NCI-H748 (cell line): ENCODE data around the gene PKDREJ.

Experiments used
- DNase-seq: peaks from one replicate; lab custom pipeline; 2025; ENCODE audit not compliant: unreplicated experiment; lab: John Stamatoyannopoulos, UW

Gene PKDREJ

DNA sequence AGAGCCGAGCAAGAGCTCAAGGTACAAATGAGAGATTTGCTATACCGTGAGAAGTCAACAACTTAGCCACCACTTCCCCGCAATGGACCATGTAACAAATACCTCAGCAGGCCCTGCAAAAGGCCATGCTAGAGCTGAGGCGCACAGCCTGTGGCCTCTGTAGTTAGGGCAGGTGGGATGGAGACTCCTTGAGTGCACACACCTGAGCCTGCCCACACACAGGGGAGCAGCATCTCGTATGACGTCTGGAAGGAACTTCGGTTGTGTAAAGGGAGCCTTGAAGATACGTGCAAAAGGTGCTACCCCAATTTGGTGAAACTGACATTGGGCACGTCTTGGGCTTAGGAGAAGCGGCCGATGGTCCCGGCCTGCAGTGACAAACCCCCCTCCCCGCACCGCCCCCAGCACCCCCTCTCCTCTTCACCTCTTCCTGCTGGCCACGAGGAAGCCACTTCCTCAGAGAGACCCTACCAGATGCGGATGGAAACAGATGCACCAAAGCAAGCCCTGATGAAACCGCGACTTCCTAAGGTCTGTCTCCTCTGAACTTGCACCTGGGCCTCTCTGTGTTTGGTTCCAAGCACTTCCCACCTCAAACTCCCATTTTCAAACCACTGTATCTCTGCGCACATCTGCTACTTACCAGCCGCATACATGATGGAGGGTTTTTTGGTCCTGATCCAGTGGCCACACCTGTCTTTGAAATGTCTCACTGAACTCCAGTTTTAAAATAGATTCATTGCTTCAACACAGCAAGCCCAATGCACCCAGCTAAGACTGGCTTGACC lies 23.7 kb downstream of the PKDREJ start:
- DNase-seq = no peak

DNA sequence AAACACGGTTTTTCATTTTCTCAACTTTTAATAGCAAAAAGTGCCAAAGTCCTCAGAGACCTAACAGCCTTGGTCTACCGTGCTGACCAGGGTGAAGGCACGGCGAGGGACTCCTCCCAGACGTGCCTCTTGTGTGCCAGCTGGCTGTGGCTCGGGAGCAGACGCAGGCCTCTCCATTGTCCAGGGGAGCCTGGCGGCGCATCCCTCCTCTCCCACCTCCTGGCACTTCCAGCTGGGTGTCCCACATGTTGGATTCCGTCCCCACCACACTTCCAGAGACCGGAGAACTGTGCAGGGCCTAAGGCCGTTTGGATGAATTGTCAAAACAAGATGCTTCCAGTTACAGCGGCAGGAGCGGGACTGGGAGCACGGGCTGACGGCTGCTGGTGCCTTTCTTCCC lies 24.6 kb downstream of the PKDREJ start:
- DNase-seq = no peak

DNA sequence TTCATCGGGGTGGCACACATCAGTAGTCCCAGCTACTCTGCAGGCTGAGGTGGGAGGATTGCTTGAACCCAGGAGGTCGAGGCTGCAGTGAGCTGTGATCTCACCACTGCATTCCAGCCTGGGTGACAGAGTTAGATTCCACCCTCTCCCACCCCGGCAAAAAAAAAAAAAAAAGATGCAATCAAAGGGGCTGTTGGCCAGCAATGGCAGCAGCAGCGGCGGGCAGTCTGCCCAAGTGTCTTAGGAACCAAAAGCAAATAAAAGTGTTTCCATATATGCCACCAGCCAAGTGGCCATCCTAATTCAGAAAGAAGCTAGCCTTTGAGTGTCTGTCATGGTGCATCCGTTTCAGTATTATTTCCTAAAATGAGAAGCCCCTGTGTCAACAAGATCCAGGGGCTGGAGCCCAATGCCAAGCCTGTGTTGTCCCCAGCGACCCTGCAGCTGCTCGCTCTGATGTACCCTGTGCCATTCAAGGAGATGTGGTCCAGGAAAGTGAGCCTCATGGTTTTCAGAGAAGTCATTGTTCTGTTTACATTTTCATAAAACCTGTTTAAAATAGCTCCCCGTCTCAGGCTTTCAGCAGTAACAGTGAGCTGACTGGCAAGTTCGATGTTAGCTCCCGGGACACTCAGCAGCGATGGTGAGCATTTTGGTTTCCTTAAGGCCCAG lies 25.6 kb downstream of the PKDREJ start:
- DNase-seq = no peak

DNA sequence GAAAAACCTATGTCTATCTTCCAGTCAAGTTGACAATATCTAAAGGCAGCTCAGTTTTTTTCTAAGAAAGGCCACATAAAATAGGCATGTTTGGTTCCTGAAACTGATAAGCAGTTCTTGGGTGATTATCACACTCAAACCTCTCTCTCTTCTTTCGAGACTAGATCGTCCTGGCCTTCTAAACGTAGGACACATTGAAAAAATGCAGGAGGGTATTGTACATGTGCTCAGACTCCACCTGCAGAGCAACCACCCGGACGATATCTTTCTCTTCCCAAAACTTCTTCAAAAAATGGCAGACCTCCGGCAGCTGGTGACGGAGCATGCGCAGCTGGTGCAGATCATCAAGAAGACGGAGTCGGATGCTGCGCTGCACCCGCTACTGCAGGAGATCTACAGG lies 28.2 kb downstream of the PKDREJ start:
- no peak for DNase-seq

DNA sequence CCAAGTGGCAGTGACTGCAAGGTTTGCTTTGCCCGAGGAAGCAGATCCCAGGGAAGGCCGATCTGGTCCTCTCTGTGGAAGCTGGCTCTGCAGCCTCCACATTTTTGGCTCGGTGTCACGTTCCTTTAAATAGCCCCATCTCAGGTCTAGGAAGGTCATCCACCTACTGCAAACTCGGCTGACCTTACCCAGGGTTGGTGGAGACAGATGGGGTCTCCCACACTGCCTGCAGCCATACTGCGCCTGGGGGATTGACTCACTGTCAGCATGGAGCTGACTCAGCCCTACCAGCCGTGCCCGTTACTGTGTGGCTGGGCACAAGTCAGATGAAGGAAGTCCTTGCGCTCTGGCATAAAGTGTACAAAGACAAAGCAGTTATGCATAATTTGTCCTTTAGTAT lies 29.9 kb downstream of the PKDREJ start:
- peak; percentile 32 for DNase-seq

DNA sequence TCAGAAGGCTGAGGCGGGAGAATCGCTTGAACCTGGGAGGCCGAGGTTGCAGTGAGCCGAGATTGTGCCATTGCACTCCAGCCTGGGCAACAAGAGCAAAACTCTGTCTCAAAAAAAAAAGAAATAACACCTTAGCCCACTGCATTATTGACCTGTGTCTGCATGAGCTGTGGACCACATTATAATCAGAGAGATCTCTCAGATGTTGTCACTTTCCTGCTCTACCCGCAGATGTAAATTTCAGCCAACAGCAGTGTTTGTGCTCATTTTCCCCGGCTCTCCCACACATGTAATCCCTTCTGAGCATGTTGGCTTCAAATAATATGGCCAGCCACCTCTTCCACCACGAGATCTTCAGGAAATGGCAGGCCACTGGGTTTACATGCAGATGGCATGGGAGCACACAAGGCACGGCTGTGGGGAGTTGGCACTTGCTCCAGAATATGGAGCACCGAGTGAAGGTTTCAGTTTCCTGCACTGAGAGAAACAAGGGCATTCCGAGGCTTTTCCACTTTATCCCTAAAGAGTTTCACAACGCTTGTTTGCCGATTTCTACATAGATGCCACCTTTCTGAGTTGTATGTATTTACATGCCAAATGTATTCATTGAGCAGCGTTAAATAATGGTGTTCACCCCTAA lies 32.8 kb downstream of the PKDREJ start:
- no peak for DNase-seq

DNA sequence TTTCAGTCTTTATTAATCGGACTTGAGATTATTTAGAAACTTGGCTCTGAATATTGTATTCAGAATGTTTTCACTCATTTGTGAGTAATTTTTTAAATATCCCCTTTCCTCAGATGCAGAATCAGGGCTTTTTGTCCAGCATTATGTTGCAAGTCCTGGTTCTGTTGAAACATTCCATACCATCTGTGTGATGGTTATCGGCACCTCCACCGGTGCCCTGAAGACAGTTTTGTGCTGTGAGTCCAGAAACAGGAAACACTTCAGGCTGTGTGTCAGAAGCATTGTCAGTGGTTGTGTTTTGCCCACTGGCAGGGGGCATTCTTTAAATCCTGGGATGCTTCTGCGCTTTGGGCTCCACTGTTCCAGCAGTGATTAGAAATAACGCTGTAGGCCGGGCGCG lies 33.4 kb downstream of the PKDREJ start:
- no peak for DNase-seq

DNA sequence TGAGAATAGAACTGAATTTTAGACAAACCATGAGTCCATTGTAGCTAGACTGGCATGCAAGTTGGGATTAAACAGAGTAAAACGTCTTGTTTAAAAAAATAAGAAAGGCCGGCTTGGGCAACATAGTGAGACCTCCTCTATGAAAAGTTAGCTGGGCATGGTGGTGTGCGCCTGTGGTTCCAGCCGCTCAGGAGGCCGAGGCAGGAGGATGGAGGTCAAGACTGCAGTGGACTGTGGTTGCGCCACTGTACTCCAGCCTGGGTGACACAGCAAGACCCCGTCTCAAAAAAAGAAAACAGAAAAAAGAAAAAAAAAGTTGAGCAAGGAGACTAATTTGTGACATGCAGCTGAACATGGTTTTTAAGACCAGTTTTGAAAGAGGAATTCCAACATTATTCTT lies 36.6 kb downstream of the PKDREJ start:
- DNase-seq = no peak

DNA sequence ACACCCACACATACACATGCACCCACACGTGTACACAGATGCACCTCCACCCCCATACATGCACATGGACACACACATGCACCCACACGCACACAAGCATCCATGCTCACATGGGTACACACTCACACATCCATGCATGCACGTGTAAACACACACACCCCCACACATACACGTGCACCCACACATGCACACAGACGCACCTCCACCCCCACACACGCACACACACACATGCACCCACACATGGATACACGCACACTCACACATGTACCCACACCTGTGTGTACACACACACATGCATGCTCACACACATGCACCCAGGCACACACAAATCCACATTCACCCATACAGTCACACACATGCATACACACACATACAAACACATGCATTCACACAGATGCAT lies 37.5 kb downstream of the PKDREJ start:
- no peak for DNase-seq

DNA sequence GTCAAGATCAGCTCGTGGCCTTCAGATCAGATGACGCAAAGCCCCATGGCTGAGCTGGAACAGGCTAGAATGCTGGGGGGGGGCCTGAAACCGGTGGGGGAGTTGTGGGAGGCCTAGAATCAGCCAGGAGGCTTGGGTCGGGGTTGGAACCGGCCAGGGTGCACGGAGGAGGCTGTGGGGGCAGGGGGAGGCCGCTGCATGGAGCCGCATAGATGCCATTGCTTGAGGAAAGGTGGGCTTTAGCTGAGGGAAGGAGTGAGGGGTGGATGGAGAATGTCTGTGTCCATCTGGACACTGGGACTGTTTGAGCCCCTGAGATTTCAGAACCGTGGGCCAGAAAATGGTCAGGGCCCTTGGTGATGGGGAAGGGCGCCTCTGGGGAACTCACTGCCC lies 38.2 kb downstream of the PKDREJ start:
- DNase-seq = no peak

DNA sequence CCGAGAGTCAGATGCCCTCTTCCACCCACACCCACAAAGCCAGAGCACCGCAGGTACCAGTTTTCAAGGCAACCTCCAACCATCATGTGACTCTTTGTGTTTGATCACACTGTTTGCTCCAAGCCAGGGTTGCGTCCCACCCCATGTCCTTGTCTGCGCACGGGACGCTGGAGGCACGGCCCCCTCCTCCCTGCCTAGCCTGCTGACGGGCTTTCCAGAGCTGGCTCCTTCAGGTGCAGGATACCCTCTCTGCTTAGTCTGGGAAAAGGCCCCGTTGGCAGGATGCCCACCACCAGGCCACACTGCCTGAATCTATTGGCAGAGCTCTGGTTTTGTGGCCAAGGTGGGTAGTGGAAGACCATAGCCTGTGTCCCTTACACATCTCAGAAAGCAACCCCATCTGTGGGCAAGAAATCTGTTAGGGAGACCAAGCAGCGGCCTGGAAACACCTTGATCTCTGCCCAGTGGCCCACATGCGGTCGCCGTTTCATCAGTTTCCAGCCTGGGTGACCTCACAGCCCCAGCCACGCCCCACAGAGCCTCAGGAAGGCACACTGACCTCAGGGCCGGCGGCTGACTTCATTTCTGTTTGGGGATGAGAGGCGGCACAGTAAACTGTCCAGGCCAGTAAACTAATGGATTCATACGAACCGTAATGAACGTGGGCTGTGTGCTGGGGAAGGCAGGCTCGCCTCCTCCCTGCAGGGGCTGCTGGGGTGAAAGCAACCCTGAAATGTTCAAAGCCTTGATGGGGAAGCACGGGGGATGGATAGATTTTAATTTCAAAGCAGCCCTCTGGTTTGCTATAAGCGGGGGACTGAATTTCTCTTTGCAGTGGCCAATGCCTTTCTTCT lies 38.9 kb downstream of the PKDREJ start:
- no peak for DNase-seq

DNA sequence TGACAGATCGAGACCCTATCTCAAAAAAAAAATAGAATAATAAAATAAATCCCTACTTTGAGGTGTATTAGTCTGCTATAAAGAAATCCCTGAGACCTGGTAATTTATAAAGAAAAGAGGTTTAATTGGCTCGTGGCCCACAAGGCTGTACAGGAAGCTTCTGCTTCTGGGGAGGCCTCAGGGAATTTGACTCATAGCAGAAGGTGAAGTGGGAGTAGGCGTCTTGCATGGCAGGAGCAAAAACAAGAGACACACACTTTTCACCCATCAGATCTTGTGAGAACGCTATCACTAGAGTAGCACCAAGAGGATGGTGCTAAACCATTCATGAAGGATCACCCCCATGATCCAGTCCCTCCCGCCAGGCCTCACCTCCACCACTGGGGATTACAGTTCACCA lies 42.2 kb downstream of the PKDREJ start:
- no peak for DNase-seq

DNA sequence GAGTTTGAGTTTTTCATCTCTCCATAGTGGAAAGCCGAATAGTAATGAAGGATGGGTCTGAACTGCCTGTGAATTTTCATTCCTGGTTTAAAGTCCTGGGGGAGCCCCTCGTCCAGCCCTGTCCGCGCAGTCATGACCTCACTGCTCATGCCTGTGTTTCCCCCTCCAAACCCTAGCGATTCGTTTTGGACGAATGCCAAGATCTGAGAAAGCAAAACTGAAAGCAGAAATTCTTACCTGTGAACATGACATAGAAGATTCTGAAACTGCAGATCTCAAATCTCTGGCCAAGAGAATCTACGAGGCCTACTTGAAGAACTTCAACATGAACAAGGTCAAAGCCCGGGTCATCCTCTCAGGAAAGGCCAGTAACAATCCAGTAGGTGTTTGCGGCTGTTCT lies 43.5 kb downstream of the PKDREJ start:
- peak; percentile 72 for DNase-seq

DNA sequence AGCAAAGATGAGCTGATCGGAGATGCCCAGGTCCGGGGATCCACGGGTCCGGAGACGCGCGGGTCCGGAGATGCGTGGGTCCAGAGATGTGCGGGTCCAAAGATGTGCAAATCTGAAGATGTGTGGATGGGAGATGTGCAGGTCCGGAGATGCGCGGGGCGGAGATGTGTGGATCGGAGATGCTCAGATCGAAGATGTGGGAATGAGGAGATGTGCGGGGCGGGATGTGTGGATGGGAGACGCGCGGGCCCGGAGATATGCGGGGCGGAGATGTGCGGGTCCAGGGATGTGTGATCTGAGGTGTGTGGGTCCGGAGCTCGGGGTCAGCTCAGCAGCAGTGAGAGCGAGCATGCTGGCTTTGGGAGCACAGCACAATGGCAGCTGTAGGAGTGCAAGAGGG lies 48.5 kb downstream of the PKDREJ start:
- DNase-seq = no peak

DNA sequence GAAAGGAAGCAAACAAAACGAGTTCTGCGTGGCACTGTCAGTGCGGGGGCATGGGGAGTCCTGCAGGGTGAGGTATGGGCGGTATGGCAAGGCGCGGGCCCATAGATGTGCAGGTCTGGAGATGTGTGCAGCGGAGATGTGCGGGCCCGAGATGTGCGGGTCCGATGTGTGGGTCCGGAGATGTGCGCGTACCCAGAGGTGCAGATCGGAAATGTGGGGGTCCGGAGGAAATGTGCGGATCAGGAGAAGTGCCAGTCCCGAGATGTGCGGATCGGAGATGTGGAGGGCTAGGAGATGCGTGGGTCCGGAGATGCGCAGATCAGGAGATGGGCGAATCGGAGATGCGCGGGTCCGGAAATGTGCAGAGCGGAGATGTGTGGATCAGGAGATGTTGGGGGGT lies 49.0 kb downstream of the PKDREJ start:
- no peak for DNase-seq

DNA sequence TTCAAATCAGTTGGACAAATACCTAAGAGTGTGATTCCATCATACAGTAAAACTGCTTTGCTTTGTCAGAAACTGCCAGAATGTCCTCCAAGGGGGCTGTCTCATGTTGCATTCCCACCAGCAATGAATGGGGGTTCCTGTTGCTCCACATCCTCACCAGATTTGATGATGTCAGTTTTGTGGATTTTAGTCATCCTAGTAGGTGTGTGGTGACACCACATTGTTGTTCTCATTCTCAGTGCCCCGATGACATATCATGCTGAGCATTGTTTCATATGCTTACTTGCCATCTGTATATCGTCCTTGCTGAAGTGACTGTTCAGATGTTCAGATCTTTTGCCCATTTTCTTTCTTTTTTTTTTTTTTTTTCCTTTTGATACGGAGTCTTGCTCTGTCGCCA lies 50.1 kb downstream of the PKDREJ start:
- DNase-seq = no peak

DNA sequence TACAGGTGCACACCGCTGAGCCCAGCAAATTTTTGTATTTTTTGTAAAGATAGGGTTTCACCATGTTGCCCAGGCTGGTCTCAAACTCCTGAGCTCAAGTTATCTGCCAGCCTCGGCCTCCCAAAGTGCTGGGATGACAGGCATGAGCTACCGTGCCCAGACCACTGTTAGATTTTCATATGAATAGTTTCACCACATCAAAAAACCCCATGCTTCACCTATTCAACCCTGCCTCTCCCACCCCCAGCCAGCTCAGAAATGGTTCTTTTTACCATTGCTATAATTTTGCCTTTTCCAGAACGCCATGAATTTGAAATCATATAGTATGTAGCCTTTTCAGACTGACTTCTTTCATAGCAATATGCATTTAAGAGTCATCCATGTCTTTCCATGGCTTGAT lies 50.9 kb downstream of the PKDREJ start:
- DNase-seq = no peak

DNA sequence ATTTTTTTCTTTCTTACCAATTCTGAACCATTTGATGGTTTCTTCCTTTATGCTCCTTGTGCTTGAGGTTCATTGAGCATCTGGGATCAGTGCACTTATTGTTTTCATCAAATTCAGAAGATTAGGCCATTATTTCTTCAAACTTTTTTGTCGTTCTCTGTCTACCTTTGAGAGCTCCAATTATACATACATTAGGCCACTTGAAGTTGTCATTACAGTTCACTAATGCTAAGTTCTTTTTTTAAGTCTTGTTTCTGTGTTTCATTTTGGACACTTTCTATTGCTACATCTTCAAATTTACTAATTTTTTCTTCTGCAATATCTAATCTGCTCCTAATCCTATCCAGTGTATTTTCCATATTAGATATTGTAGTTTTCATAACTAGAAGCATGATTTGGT lies 53.9 kb downstream of the PKDREJ start:
- DNase-seq = no peak
